Neural cell (in vitro differentiated cells): ENCODE measurements around the gene USP48.
"Not testable (repeated sequence)": the region's sequence is repeated elsewhere in the genome, so short reads cannot be mapped to it uniquely, and the experiment has no call there.

Source experiments
- CTCF ChIP-seq: fragments of 450-650 bp; IDR thresholded peaks from 2 replicates; pipeline ENCODE4 v1.5.1; 2014; ENCODE audit warnings: antibody characterized with exemption, mild to moderate bottlenecking, moderate library complexity; ENCODE audit not compliant: poor library complexity, severe bottlenecking
- EZH2 ChIP-seq: fragments of 200-600, 300-800 bp; shearing (Covaris generic), sonication (generic); IDR thresholded peaks from 2 replicates; pipeline ENCODE4 v1.6.1; 2014; ENCODE audit warnings: antibody characterized with exemption, low read length, borderline replicate concordance, mild to moderate bottlenecking; ENCODE audit not compliant: insufficient read depth, poor library complexity, severe bottlenecking
- POLR2AphosphoS5 ChIP-seq: IDR thresholded peaks from 2 replicates; pipeline ENCODE4 v1.6.1; 2012
- RAD21 ChIP-seq: fragments of 450-650 bp; conservative IDR thresholded peaks from 2 replicates; pipeline ENCODE4 v1.6.1; 2014; ENCODE audit warnings: antibody characterized with exemption, mild to moderate bottlenecking, moderate library complexity
- REST ChIP-seq: IDR thresholded peaks from 2 replicates; pipeline ENCODE4 v1.6.1; 2012; ENCODE audit warnings: borderline replicate concordance

GRCh38 chr1:21673853-21674252, 109.1 kb downstream of the USP48 start:
- TF ChIP-seq REST, RAD21, CTCF, EZH2, POLR2AphosphoS5: not testable (repeated sequence)
